Glomerular visceral epithelial cell (primary cell): ENCODE data around the gene LARP4B.
A peak's percentile ranks its signal among the peaks of the same experiment; 100 is the strongest.

Experiments used
- DNase-seq: peaks from one replicate; pipeline ENCODE4 v3.0.0-alpha.2; 2016; ENCODE audit errors: extremely low spot score

Gene LARP4B

GRCh38 chr10:931326-932318 is at the start of gene LARP4B:
Gene LARP4B, minus strand, starts transcription at chr10:931705. Its CDS starts 45,984 bp downstream, at chr10:885721.
- peak; percentile 99 for DNase-seq

- no peak for DNase-seq
Measured at GRCh38 chr10:980468-981093, 49.1 kb upstream of the LARP4B start.

DNA sequence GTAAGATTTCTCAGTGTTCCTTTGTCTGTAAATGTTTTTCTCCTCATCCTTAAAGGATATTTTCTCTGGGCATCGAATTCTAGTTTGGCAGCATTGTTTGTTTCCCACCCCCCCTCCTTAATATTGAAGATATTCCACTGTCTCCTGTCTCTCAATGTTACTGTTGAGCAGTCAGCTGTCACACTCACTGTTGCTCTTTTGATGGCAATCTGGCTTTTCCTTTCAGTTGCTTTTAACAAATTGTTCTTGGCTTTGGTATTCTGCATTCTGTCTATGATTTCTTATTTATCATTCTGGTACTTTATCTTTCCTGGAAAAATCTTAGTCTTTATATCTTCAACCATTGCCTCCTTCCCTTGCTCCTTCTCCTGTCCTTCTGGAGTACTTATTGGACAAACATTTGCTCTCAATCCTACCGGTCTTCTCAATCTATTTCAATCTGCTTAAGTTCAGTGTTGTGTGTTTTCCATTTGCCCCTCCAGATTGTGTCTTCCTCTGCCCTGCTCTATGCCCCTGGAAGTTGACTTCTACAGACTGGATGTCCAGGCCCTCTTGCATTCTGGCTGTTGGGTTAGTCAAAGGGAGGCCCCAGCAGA is 47.4 kb upstream of the LARP4B start:
- no peak for DNase-seq

- no peak for DNase-seq
Measured at GRCh38 chr10:976316-976715, 44.8 kb upstream of the LARP4B start.

- DNase-seq: no peak
Measured at GRCh38 chr10:974785-975074, 43.2 kb upstream of the LARP4B start.

GRCh38 chr10:974038-974784 is 42.7 kb upstream of the LARP4B start:
- DNase-seq: peak; percentile 91

DNA sequence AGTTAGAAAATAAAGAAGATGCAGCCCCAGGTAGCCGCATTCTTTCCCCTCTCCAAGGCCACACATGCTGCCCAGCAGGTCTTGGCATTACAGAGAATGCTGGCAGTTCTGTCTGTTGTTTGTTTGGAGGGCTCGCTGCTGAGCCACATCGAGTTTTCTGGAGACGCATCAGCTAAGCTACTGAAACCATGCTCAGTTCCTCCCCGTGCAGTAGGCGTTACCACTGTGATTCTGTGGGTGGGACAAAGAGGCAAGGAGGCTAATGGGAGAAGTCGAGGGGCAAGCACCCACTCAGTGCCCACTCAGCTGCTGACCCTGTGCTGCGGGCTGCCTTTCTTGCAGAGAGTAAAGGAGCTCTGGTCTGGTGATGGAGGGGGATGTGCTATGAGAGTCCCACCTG is 41.3 kb upstream of the LARP4B start:
- DNase-seq: no peak

- no peak for DNase-seq
Measured at GRCh38 chr10:971613-972012, 40.1 kb upstream of the LARP4B start.

DNA sequence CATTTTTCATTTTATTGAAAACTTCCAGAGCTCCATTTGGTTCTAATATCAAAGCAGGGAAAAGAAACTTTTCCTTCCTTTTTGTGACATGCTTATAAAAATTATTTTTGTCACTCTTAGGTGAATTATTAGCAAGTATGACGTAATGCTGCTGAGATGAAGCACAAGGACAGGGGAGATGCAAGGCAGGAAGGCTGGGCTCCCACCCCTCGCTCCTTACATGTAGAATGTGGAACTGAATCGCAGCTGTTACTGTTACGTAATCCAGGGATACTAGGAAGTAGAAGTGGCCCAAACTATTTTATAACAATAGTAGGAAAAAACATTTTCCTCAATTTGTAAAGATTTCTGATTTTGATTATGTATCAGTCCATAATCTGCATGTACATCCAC is 39.6 kb upstream of the LARP4B start:
- DNase-seq: peak; percentile 23

DNA sequence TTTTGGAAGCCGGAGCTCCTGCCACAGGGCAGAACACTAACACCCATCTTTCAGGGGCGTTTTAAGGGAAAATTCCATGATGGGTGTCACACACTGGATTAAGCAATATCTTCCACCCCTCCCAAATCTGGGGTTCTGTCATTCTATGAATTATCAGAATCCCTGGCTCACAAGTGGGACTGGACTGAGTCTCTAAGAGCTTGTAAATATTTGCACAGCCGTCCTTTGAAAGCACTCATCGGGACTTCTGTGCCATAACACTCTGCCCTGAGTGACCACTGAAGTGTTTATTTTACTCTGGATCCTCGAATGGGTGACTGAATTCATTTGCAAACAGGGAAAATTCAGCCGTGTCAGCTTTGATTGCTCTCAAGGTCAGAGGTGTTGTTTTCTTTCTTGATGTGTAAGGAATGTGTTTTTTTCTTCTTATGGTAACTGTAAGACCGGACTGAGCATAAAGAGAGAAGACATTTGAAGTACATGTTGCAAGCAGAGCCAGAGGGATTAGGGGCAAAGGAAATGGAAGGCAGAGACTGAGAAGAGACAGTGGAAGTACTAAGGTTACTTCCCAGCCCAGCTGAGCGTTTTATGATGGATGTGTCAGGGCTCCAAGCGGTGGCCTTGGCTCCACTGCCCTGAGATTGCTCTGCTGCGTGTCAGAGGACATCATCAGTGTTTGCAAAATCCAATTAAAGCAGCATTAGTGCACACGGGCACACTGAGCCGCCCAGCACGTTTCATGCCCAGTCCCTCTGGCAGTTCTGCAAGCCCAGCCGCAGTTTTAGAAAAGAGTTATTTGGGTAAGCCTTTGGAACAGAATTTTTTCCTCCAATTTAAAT is 39.0 kb upstream of the LARP4B start:
- peak; percentile 18 for DNase-seq

DNA sequence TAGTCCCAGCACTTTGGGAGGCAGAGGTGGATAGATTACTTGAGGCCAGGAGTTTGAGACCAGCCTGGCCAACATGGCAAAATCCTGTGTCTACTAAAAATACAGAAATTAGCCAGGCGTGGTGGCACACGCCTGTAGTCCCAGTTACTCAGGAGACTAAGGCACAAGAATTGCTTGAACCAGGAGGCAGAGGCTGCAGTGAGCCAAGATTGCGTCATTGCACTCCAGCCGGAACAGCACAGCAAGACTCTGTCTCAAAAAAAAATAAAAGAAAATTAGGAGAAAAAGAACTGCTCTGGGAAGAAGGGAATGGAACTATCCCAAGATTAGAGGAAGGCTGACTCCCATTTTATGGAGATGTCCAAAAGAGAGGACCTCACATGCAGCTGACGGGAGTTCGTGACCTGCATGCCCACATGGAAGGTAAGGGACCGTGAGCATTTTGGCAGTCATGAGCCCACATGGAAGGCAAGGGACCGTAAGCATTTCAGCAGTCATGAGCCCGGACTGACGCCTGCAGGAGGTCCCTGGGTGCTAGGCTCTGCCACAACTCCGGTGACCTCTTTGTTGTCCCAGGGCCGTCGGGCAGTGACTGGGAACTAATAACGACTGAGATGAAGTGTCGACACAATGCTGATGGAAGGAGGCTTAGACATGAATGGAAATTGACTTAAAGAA is 38.1 kb upstream of the LARP4B start:
- no peak for DNase-seq

DNA sequence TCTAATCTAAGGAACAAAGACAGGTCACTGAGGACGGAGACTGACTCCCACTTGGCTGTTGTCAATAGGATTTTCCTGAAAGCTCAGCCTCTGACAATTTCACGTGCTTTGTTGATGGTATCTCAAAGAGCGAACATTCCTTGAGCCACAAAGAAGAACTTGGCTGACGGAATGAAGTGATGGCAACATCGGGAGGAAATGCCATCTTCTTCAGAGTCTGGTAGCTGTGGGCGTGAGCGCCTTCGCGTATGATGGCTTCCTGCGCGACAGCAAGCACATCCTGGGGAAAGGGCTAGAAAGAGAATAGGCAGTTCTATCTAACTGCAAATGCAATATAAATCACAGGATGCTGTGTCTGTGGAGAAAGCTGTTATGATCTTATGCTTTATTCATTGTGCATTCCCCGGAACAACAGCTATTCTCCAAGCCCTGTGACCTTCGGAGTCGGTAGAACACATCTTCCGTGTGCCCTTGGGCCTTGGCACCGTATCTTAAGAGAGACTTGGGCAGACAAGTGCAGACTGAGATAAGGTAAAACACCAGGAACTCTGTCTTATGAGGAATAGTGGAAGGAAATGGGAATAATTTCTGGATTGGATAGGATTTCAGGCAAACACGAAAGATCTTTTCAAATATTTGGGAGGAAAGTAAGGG is 37.2 kb upstream of the LARP4B start:
- no peak for DNase-seq

DNA sequence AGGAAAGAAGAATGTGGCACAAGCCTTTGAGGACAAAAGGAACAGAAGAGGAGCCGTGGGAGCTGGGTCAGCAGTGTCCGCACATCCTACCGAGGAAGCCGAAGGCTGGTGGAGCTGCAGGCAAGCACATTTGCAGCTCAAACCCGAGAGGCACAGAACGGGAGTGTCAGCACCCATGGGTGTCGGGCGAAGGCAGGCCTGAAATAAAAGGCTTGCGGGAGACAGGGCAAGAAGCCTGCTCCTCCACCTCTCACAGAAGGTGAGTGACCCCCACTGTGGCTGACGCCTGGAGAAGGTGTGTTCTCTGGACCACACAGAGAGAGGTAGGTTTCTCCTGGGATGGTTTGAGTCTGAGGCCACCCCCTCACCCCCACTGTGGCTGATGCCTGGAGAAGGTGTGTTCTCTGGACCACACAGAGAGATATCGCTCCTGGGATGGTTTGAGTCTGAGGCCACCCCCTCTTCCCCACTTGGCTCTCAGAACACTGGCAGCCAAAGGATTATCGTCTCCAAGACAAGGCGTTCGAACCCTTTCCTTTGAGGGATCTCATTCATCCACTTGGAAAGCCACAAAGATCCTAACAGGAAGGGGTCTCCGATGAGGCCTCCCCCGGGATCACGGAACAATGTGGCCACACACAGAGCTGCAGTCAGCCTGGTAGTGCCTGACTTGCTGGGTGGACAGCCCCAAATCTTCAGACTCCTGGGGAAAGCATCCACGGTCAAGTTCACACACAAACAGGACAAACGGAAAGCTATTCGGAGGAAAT is 35.1 kb upstream of the LARP4B start:
- DNase-seq: no peak

- DNase-seq: no peak
Measured at GRCh38 chr10:964988-965417, 33.5 kb upstream of the LARP4B start.

- DNase-seq: no peak
Measured at GRCh38 chr10:964321-964987, 32.9 kb upstream of the LARP4B start.

DNA sequence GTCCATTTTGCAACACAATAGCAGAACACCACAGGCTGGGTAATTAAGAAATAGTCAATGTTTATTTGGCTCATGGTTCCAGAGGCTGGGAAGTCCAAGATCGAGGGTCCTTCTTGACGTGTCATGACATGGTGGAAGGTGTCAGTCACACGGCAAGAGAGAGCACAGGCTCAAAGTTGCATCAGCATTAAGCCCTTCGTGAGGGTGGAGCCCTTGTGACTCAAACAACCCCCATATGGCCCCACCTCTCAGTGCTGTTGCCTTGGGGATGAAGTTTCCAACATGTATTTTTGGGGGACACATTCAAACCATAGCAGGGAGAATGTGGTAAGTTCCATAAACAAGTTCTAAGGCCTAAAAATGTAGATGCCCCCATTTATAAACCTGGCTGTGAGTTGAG is 32.1 kb upstream of the LARP4B start:
- no peak for DNase-seq

GRCh38 chr10:963186-963585 is 31.7 kb upstream of the LARP4B start:
- no peak for DNase-seq

DNA sequence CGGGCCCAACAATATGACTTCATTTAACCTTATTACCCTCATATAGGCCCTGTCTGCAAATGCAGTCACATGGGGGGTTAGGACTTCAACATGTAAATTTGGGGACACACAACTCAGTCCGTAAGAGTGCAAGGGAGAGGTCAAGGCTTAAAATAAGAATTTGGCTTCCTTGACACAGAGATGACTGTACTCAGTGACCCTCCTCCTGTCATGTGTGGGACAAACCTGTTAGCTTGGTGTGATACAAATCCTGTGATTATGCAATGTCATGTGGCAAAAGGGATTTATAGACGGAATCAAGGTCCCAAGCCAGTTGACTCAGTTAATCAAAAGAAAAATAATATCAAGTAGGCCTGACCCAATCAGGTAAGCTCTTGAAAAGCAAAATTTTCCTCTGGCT is 30.8 kb upstream of the LARP4B start:
- no peak for DNase-seq

DNA sequence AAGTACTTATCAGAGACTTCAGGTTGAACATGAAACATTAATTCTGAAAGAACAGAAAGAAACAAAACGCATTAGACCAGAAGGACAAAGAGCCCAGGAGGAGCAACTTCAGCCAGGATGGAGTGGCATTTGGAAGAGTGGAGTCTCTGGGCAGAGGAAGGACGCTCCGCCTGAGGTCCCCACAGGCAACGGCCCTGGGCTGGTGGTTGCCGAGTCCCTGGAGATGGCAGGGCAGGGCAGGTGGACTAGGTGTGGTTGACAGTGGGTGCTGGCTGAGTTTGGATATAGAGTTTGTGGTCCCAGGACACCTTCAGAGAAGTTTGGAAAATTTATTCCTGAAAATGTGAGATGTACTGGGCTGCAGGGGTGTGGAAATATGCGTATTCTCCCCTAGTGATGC is 27.4 kb upstream of the LARP4B start:
- no peak for DNase-seq
